Hepatocyte (in vitro differentiated cells): ENCODE data around the gene VAMP8. TPM values are rescaled to one million over a fixed set of nuclear protein-coding genes. Genes with fewer than 3 reads are reported as not detected.
A peak's percentile ranks its signal among the peaks of the same experiment; 100 is the strongest.
"Not testable (repeated sequence)": the region's sequence is repeated elsewhere in the genome, so short reads cannot be mapped to it uniquely, and the experiment has no call there.

Experiments used
- DNase-seq: peaks from one replicate; pipeline ENCODE4 v3.0.0-alpha.2; 2016; ENCODE audit warnings: low spot score
- H2AFZ ChIP-seq: fragments of 200-600 bp; sonication (generic); 2 replicates; pipeline ENCODE4 v1.6.0; 2016; ENCODE audit warnings: antibody characterized with exemption, mild to moderate bottlenecking
- H3K27ac ChIP-seq: fragments of 200-600 bp; sonication (generic); 2 replicates; pipeline ENCODE4 v1.5.1; 2016; ENCODE audit warnings: mild to moderate bottlenecking
- H3K27me3 ChIP-seq: fragments of 200-600 bp; sonication (generic); 2 replicates; pipeline ENCODE4 v1.6.1; 2016
- H3K36me3 ChIP-seq: fragments of 200-600 bp; sonication (generic); replicated peaks from 2 replicates; pipeline ENCODE4 v1.5.1; 2016; ENCODE audit warnings: low read depth; ENCODE audit not compliant: insufficient read depth
- H3K4me1 ChIP-seq: fragments of 200-600 bp; sonication (generic); 2 replicates; pipeline ENCODE4 v1.5.1; 2016; ENCODE audit warnings: mild to moderate bottlenecking, moderate library complexity; ENCODE audit not compliant: insufficient read depth
- H3K4me2 ChIP-seq: fragments of 200-600 bp; sonication (generic); 2 replicates; pipeline ENCODE4 v1.6.0; 2016
- H3K4me3 ChIP-seq: fragments of 200-600 bp; sonication (generic); 2 replicates; pipeline ENCODE4 v1.5.1; 2016; ENCODE audit warnings: mild to moderate bottlenecking
- H3K79me2 ChIP-seq: fragments of 200-600 bp; sonication (generic); 2 replicates; pipeline ENCODE4 v1.6.0; 2017; ENCODE audit warnings: mild to moderate bottlenecking
- H3K9me2 ChIP-seq: fragments of 200-600 bp; sonication (generic); replicated peaks from 2 replicates; pipeline ENCODE4 v1.6.0; 2017; ENCODE audit warnings: mild to moderate bottlenecking; ENCODE audit not compliant: insufficient read depth
- H3K9me3 ChIP-seq: fragments of 200-600 bp; sonication (generic); 2 replicates; pipeline ENCODE4 v1.5.1; 2016; ENCODE audit warnings: low read depth, mild to moderate bottlenecking
- H4K20me1 ChIP-seq: fragments of 200-600 bp; sonication (generic); 2 replicates; pipeline ENCODE4 v1.6.0; 2016; ENCODE audit warnings: mild to moderate bottlenecking; ENCODE audit not compliant: insufficient read depth, poor library complexity, severe bottlenecking
- CTCF ChIP-seq: fragments of 200-600 bp; sonication (generic); IDR thresholded peaks from 2 replicates; pipeline ENCODE4 v1.5.1; 2016; ENCODE audit warnings: antibody characterized with exemption, mild to moderate bottlenecking; ENCODE audit not compliant: poor library complexity
- EZH2 ChIP-seq: fragments of 200-600 bp; sonication (generic); IDR thresholded peaks from 2 replicates; pipeline ENCODE4 v1.6.1; 2016; ENCODE audit warnings: antibody characterized with exemption, mild to moderate bottlenecking, borderline replicate concordance
- EZH2phosphoT487 ChIP-seq: fragments of 200-600 bp; sonication (generic); IDR thresholded peaks from one replicate; pipeline ENCODE4 v1.6.1; 2018; ENCODE audit warnings: antibody characterized with exemption, mild to moderate bottlenecking, low read depth, moderate library complexity; ENCODE audit not compliant: unreplicated experiment, severe bottlenecking
- WGBS: methylation state at CpG from one replicate; pipeline ENCODE4 v1.1.6; 2016; ENCODE audit warnings: low lambda C conversion rate; ENCODE audit errors: missing lambda C conversion rate; 5-methylcytosine and 5-hydroxymethylcytosine counted together
- polyA plus RNA-seq: library from polyadenylated mRNA; unstranded; fragments of >200 nt; fragmentation: Nextera tagmentation; extraction: Ambion mirVana; gene quantifications from 2 replicates; pipeline ENCODE4 v1.2.1, GENCODE V29; 2016
- total RNA-seq: library from RNA; depleted of rRNA; stranded (reverse); fragments of >200 nt; gene quantifications from 2 replicates; pipeline ENCODE4 v1.2.3, GENCODE V29; 2014

VAMP8 gene
- total and polyA plus RNA-seq, 2 experiments from 2014 or later = 50.7 to 213 TPM

- Histone ChIP-seq H3K79me2 (peaks cover 37% of the 10 kb centered on the region), H3K4me3 (peak overlapping the region; percentile 78), H3K4me1 (peaks cover 36% of the 10 kb centered on the region), H4K20me1 (peaks cover 5% of the 10 kb centered on the region), H2AFZ (no peak overlapping the region), H3K4me2 (peak overlapping the region; percentile 78), H3K9me3 (no peaks in the 10 kb centered on the region), H3K9me2 (no peaks in the 10 kb centered on the region), H3K36me3 (no peaks in the 10 kb centered on the region), H3K27ac (no peak overlapping the region), H3K27me3 (no peaks in the 10 kb centered on the region)
- TF ChIP-seq CTCF (no peak), EZH2 (no peak), EZH2phosphoT487 (no peak)
- DNase-seq = no peak
- WGBS = 82% methylated on average over 6 of the region's 6 CpGs
These were observed 23.8 kb downstream of the VAMP8 start for GRCh38 chr2:85600951-85601770.

- H4K20me1 ChIP-seq = no peaks in the 10 kb centered on the region
- DNase-seq = peak; percentile 59
- H3K9me3 ChIP-seq = no peaks in the 10 kb centered on the region
- peak overlapping the region; percentile 78 for H3K4me2 ChIP-seq
- peak overlapping the region; percentile 77 for H3K27ac ChIP-seq
- H3K36me3 ChIP-seq = no peaks in the 10 kb centered on the region
- H3K4me3 ChIP-seq = peak overlapping the region; percentile 78
- no peak for TF ChIP-seq EZH2
- TF ChIP-seq CTCF = no peak
- TF ChIP-seq EZH2phosphoT487 = no peak
- H3K79me2 ChIP-seq = peaks cover 31% of the 10 kb centered on the region
- H3K4me1 ChIP-seq = peaks cover 33% of the 10 kb centered on the region
- H2AFZ ChIP-seq = peak overlapping the region; percentile 73
- H3K27me3 ChIP-seq = no peaks in the 10 kb centered on the region
- 15% methylated on average over 27 of the region's 36 CpGs for WGBS
- H3K9me2 ChIP-seq = no peaks in the 10 kb centered on the region
These were observed 24.5 kb downstream of the VAMP8 start for GRCh38 chr2:85601771-85602475.

- Histone ChIP-seq H3K4me2 (peak within 1 kb of the TSS; percentile 78), H3K27ac (peak within 1 kb of the TSS; percentile 77), H3K36me3 (no peaks in the 10 kb centered on the region), H3K9me2 (no peaks in the 10 kb centered on the region), H3K4me1 (peaks cover 33% of the 10 kb centered on the region), H3K9me3 (no peaks in the 10 kb centered on the region), H4K20me1 (no peaks in the 10 kb centered on the region), H3K27me3 (no peaks in the 10 kb centered on the region), H2AFZ (peak within 1 kb of the TSS; percentile 73), H3K79me2 (peaks cover 29% of the 10 kb centered on the region), H3K4me3 (peak within 1 kb of the TSS; percentile 78)
- 1% methylated on average over 48 of the region's 73 CpGs for whole genome bisulfite sequencing
- peak; percentile 97 for DNase-seq
- TF ChIP-seq EZH2phosphoT487 (no peak), CTCF (no peak), EZH2 (no peak)
These were observed 25.3 kb downstream of the VAMP8 start, which contains the start of gene TMEM150A for GRCh38 chr2:85602476-85603234. TSS of gene TMEM150A (minus strand) at chr2:85602698. CDS start at chr2:85601948, 750 bp downstream.

- peak overlapping the region; percentile 78 for H3K4me2 ChIP-seq
- H2AFZ ChIP-seq, H3K9me2 ChIP-seq, H3K4me3 ChIP-seq, DNase-seq, H3K36me3 ChIP-seq, H3K27me3 ChIP-seq, H3K9me3 ChIP-seq, H4K20me1 ChIP-seq: not testable (repeated sequence)
- WGBS = 79% methylated on average over 3 of the region's 3 CpGs
- peaks cover 34% of the 10 kb centered on the region for H3K79me2 ChIP-seq
- H3K27ac ChIP-seq = peak overlapping the region; percentile 73
- peaks cover 33% of the 10 kb centered on the region for H3K4me1 ChIP-seq
These were observed 26.7 kb downstream of the VAMP8 start for GRCh38 chr2:85604133-85604444.
